ENCODE results near the gene C12orf42.

Gene C12orf42

GRCh38 chr12:103397536-103397935 is 98.2 kb downstream of the C12orf42 start:
- no peak overlapping the region for H4K8ac ChIP-seq (ENCODE audit: low read length)
- no peak overlapping the region for H2AFZ ChIP-seq (ENCODE audit: low read depth, low read length)
- WGBS = no CpG with 5 or more reads among the region's 1 CpG
- no peaks in the 10 kb centered on the region for H3K36me3 ChIP-seq (ENCODE audit: control insufficient read depth in 1 of 2, insufficient read depth in 2 of 2, low read depth in 1 of 2, low read length in 2 of 2)
- peaks cover 3% of the 10 kb centered on the region for H3K9me3 ChIP-seq (ENCODE audit: control insufficient read depth, low read length)
- H3K23ac ChIP-seq (ENCODE audit: low read length in 2 of 2) = no peak overlapping the region
- H4K91ac ChIP-seq (ENCODE audit: low read length) = no peak overlapping the region
- H3K79me1 ChIP-seq (replicated peaks; ENCODE audit: low read length, poor library complexity, severe bottlenecking) = no peaks in the 10 kb centered on the region
- H3K4ac ChIP-seq (ENCODE audit: low read depth in 1 of 2, low read length in 2 of 2) = no peak overlapping the region
- no peak overlapping the region for H3K4me2 ChIP-seq (ENCODE audit: low read length, poor library complexity, severe bottlenecking)
- H3K9ac ChIP-seq (ENCODE audit: low read length) = no peak overlapping the region
- no peak overlapping the region for H3K18ac ChIP-seq (ENCODE audit: low read depth in 1 of 2, low read length in 2 of 2)
- H2BK12ac ChIP-seq (ENCODE audit: low read length in 2 of 2) = no peak overlapping the region
- no peak for DNase-seq
- no peak overlapping the region for H2AK5ac ChIP-seq (ENCODE audit: low read length, severe bottlenecking)
- no peak overlapping the region for H3K27ac ChIP-seq (ENCODE audit: low read length, poor library complexity, severe bottlenecking)
- H2BK5ac ChIP-seq (ENCODE audit: low read depth, low read length, poor library complexity, severe bottlenecking) = no peak overlapping the region
- no peak overlapping the region for H2BK15ac ChIP-seq (ENCODE audit: low read depth, poor library complexity, severe bottlenecking)
- no peaks in the 10 kb centered on the region for H3K27me3 ChIP-seq (ENCODE audit: control insufficient read depth in 1 of 2, insufficient read depth in 1 of 2, low read length in 2 of 2)
- no peak overlapping the region for H3K4me3 ChIP-seq (ENCODE audit: insufficient read depth in 1 of 2, low read depth in 1 of 2, low read length in 2 of 2)
- no peak overlapping the region for H2BK120ac ChIP-seq (ENCODE audit: low read depth, low read length)
- no peaks in the 10 kb centered on the region for H3K4me1 ChIP-seq (ENCODE audit: control insufficient read depth, insufficient read depth, low read depth, low read length)
- no peak overlapping the region for H3K14ac ChIP-seq (ENCODE audit: low read length in 2 of 2)

- Histone ChIP-seq H2BK15ac (ENCODE audit: low read depth, poor library complexity, severe bottlenecking) (no peak overlapping the region), H2AFZ (ENCODE audit: low read depth, low read length) (no peak overlapping the region), H3K4ac (ENCODE audit: low read depth in 1 of 2, low read length in 2 of 2) (no peak overlapping the region), H3K23ac (ENCODE audit: low read length in 2 of 2) (no peak overlapping the region), H3K9ac (ENCODE audit: low read length) (no peak overlapping the region), H3K27me3 (ENCODE audit: control insufficient read depth in 1 of 2, insufficient read depth in 1 of 2, low read length in 2 of 2) (no peaks in the 10 kb centered on the region), H3K79me1 (replicated peaks; ENCODE audit: low read length, poor library complexity, severe bottlenecking) (no peaks in the 10 kb centered on the region), H3K14ac (ENCODE audit: low read length in 2 of 2) (no peak overlapping the region), H3K4me2 (ENCODE audit: low read length, poor library complexity, severe bottlenecking) (no peak overlapping the region), H4K8ac (ENCODE audit: low read length) (no peak overlapping the region), H3K9me3 (ENCODE audit: control insufficient read depth, low read length) (peaks cover 7% of the 10 kb centered on the region), H3K18ac (ENCODE audit: low read depth in 1 of 2, low read length in 2 of 2) (no peak overlapping the region), H3K4me3 (ENCODE audit: insufficient read depth in 1 of 2, low read depth in 1 of 2, low read length in 2 of 2) (no peak overlapping the region), H3K36me3 (ENCODE audit: control insufficient read depth in 1 of 2, insufficient read depth in 2 of 2, low read depth in 1 of 2, low read length in 2 of 2) (no peaks in the 10 kb centered on the region), H2BK12ac (ENCODE audit: low read length in 2 of 2) (no peak overlapping the region), H2BK120ac (ENCODE audit: low read depth, low read length) (no peak overlapping the region), H3K27ac (ENCODE audit: low read length, poor library complexity, severe bottlenecking) (no peak overlapping the region), H2AK5ac (ENCODE audit: low read length, severe bottlenecking) (no peak overlapping the region), H4K91ac (ENCODE audit: low read length) (no peak overlapping the region), H3K4me1 (ENCODE audit: control insufficient read depth, insufficient read depth, low read depth, low read length) (no peaks in the 10 kb centered on the region), H2BK5ac (ENCODE audit: low read depth, low read length, poor library complexity, severe bottlenecking) (no peak overlapping the region)
- 36% methylated on average over 1 of the region's 1 CpG for WGBS
- no peak for DNase-seq
These were observed 103.0 kb downstream of the C12orf42 start for GRCh38 chr12:103392722-103393121.

- no peak overlapping the region for H3K14ac ChIP-seq (ENCODE audit: low read length in 2 of 2)
- H2AK5ac ChIP-seq (ENCODE audit: low read length, severe bottlenecking) = no peak overlapping the region
- no peak overlapping the region for H3K4me3 ChIP-seq (ENCODE audit: insufficient read depth in 1 of 2, low read depth in 1 of 2, low read length in 2 of 2)
- no peak overlapping the region for H4K8ac ChIP-seq (ENCODE audit: low read length)
- H3K4ac ChIP-seq (ENCODE audit: low read depth in 1 of 2, low read length in 2 of 2) = no peak overlapping the region
- H3K36me3 ChIP-seq (ENCODE audit: control insufficient read depth in 1 of 2, insufficient read depth in 2 of 2, low read depth in 1 of 2, low read length in 2 of 2) = no peaks in the 10 kb centered on the region
- no peak overlapping the region for H2BK5ac ChIP-seq (ENCODE audit: low read depth, low read length, poor library complexity, severe bottlenecking)
- H3K18ac ChIP-seq (ENCODE audit: low read depth in 1 of 2, low read length in 2 of 2) = no peak overlapping the region
- 83% methylated on average over 2 of the region's 4 CpGs for WGBS
- no peak overlapping the region for H2BK120ac ChIP-seq (ENCODE audit: low read depth, low read length)
- DNase-seq = no peak
- H3K23ac ChIP-seq (ENCODE audit: low read length in 2 of 2) = no peak overlapping the region
- H3K4me2 ChIP-seq (ENCODE audit: low read length, poor library complexity, severe bottlenecking) = no peak overlapping the region
- no peaks in the 10 kb centered on the region for H3K79me1 ChIP-seq (replicated peaks; ENCODE audit: low read length, poor library complexity, severe bottlenecking)
- H4K91ac ChIP-seq (ENCODE audit: low read length) = no peak overlapping the region
- no peak overlapping the region for H2BK12ac ChIP-seq (ENCODE audit: low read length in 2 of 2)
- no peaks in the 10 kb centered on the region for H3K4me1 ChIP-seq (ENCODE audit: control insufficient read depth, insufficient read depth, low read depth, low read length)
- peaks cover 7% of the 10 kb centered on the region for H3K9me3 ChIP-seq (ENCODE audit: control insufficient read depth, low read length)
- no peak overlapping the region for H2AFZ ChIP-seq (ENCODE audit: low read depth, low read length)
- no peak overlapping the region for H2BK15ac ChIP-seq (ENCODE audit: low read depth, poor library complexity, severe bottlenecking)
- H3K27me3 ChIP-seq (ENCODE audit: control insufficient read depth in 1 of 2, insufficient read depth in 1 of 2, low read length in 2 of 2) = no peaks in the 10 kb centered on the region
- H3K9ac ChIP-seq (ENCODE audit: low read length) = no peak overlapping the region
- no peak overlapping the region for H3K27ac ChIP-seq (ENCODE audit: low read length, poor library complexity, severe bottlenecking)
These were observed 104.7 kb downstream of the C12orf42 start for GRCh38 chr12:103391103-103391502.

- H3K27me3 ChIP-seq (ENCODE audit: control insufficient read depth in 1 of 2, insufficient read depth in 1 of 2, low read length in 2 of 2) = no peaks in the 10 kb centered on the region
- no peak overlapping the region for H4K8ac ChIP-seq (ENCODE audit: low read length)
- no peaks in the 10 kb centered on the region for H3K36me3 ChIP-seq (ENCODE audit: control insufficient read depth in 1 of 2, insufficient read depth in 2 of 2, low read depth in 1 of 2, low read length in 2 of 2)
- H3K79me1 ChIP-seq (replicated peaks; ENCODE audit: low read length, poor library complexity, severe bottlenecking) = no peaks in the 10 kb centered on the region
- H3K4ac ChIP-seq (ENCODE audit: low read depth in 1 of 2, low read length in 2 of 2) = no peak overlapping the region
- no peak overlapping the region for H2BK15ac ChIP-seq (ENCODE audit: low read depth, poor library complexity, severe bottlenecking)
- WGBS = 73% methylated on average over 7 of the region's 7 CpGs
- H3K9ac ChIP-seq (ENCODE audit: low read length) = no peak overlapping the region
- no peak overlapping the region for H3K23ac ChIP-seq (ENCODE audit: low read length in 2 of 2)
- H2BK120ac ChIP-seq (ENCODE audit: low read depth, low read length) = no peak overlapping the region
- H3K14ac ChIP-seq (ENCODE audit: low read length in 2 of 2) = no peak overlapping the region
- H2AFZ ChIP-seq (ENCODE audit: low read depth, low read length) = no peak overlapping the region
- peaks cover 4% of the 10 kb centered on the region for H3K9me3 ChIP-seq (ENCODE audit: control insufficient read depth, low read length)
- no peak overlapping the region for H4K91ac ChIP-seq (ENCODE audit: low read length)
- H3K27ac ChIP-seq (ENCODE audit: low read length, poor library complexity, severe bottlenecking) = no peak overlapping the region
- no peak overlapping the region for H3K18ac ChIP-seq (ENCODE audit: low read depth in 1 of 2, low read length in 2 of 2)
- no peak overlapping the region for H3K4me3 ChIP-seq (ENCODE audit: insufficient read depth in 1 of 2, low read depth in 1 of 2, low read length in 2 of 2)
- no peak overlapping the region for H2BK5ac ChIP-seq (ENCODE audit: low read depth, low read length, poor library complexity, severe bottlenecking)
- H2AK5ac ChIP-seq (ENCODE audit: low read length, severe bottlenecking) = no peak overlapping the region
- no peak for DNase-seq
- no peaks in the 10 kb centered on the region for H3K4me1 ChIP-seq (ENCODE audit: control insufficient read depth, insufficient read depth, low read depth, low read length)
- H2BK12ac ChIP-seq (ENCODE audit: low read length in 2 of 2) = no peak overlapping the region
- H3K4me2 ChIP-seq (ENCODE audit: low read length, poor library complexity, severe bottlenecking) = no peak overlapping the region
These were observed 108.4 kb downstream of the C12orf42 start for GRCh38 chr12:103387385-103387784.
